Smooth muscle cell (in vitro differentiated cells): ENCODE results near the gene GPR35. TPM values are rescaled to one million over a fixed set of nuclear protein-coding genes. Genes with fewer than 3 reads are reported as not detected.

ENCODE experiments used
- DNase-seq: peaks from one replicate; lab custom pipeline; 2025; ENCODE audit not compliant: unreplicated experiment; lab: John Stamatoyannopoulos, UW
- H2AFZ ChIP-seq: fragments of 200-600 bp; sonication (generic); 2 replicates; pipeline ENCODE4 v1.6.0; 2016; ENCODE audit warnings: antibody characterized with exemption, low read depth, mild to moderate bottlenecking
- H3F3A ChIP-seq: fragments of 200-600 bp; sonication (generic); 2 replicates; pipeline ENCODE4 v1.6.0; 2017; ENCODE audit warnings: antibody characterized with exemption, low read depth
- H3K27ac ChIP-seq: fragments of 200-600 bp; sonication (generic); 2 replicates; pipeline ENCODE4 v1.5.1; 2016; ENCODE audit warnings: low read depth, mild to moderate bottlenecking
- H3K27me3 ChIP-seq: fragments of 200-600 bp; sonication (generic); 2 replicates; pipeline ENCODE4 v1.6.1; 2016; ENCODE audit warnings: low read depth, mild to moderate bottlenecking
- H3K36me3 ChIP-seq: fragments of 200-600 bp; sonication (generic); 2 replicates; pipeline ENCODE4 v1.5.1; 2016; ENCODE audit warnings: low read depth
- H3K4me1 ChIP-seq: fragments of 200-600 bp; sonication (generic); 2 replicates; pipeline ENCODE4 v1.5.1; 2016; ENCODE audit warnings: low read depth
- H3K4me2 ChIP-seq: fragments of 200-600 bp; sonication (generic); 2 replicates; pipeline ENCODE4 v1.6.0; 2016; ENCODE audit warnings: mild to moderate bottlenecking
- H3K4me3 ChIP-seq: fragments of 200-600 bp; sonication (generic); 2 replicates; pipeline ENCODE4 v1.5.1; 2016; ENCODE audit warnings: mild to moderate bottlenecking
- H3K79me2 ChIP-seq: fragments of 200-600 bp; sonication (generic); 2 replicates; pipeline ENCODE4 v1.6.0; 2016; ENCODE audit warnings: low read depth, mild to moderate bottlenecking
- H3K9ac ChIP-seq: fragments of 200-600 bp; sonication (generic); 2 replicates; pipeline ENCODE4 v1.6.0; 2016; ENCODE audit warnings: low read depth
- H3K9me3 ChIP-seq: fragments of 200-600 bp; sonication (generic); replicated peaks from 2 replicates; pipeline ENCODE4 v1.5.1; 2016; ENCODE audit warnings: low read depth
- H4K20me1 ChIP-seq: fragments of 200-600 bp; sonication (generic); 2 replicates; pipeline ENCODE4 v1.6.0; 2016; ENCODE audit warnings: low read depth
- CTCF ChIP-seq: fragments of 200-600 bp; sonication (generic); IDR thresholded peaks from 2 replicates; pipeline ENCODE4 v1.5.1; 2017; ENCODE audit warnings: borderline replicate concordance, mild to moderate bottlenecking, antibody characterized with exemption; ENCODE audit not compliant: insufficient read depth, poor library complexity, severe bottlenecking
- WGBS: methylation state at CpG from one replicate; pipeline ENCODE4 v1.1.7; 2016; ENCODE audit warnings: low lambda C conversion rate; 5-methylcytosine and 5-hydroxymethylcytosine counted together
- polyA plus RNA-seq: library from polyadenylated mRNA; unstranded; fragments of >200 nt; fragmentation: Nextera tagmentation; extraction: Ambion mirVana; gene quantifications from 2 replicates; pipeline ENCODE4 v1.2.1, GENCODE V29; 2016
- total RNA-seq: library from RNA; depleted of rRNA; stranded (reverse); fragments of >200 nt; gene quantifications from 2 replicates; pipeline ENCODE4 v1.2.3, GENCODE V29; 2014

The GPR35 gene
- total and polyA plus RNA-seq, 2 experiments from 2014 or later = 1.3 to 2.1 TPM

- Histone ChIP-seq H3F3A (no peaks in the 10 kb centered on the region), H3K4me3 (no peak overlapping the region), H4K20me1 (no peaks in the 10 kb centered on the region), H2AFZ (no peak overlapping the region), H3K4me1 (no peaks in the 10 kb centered on the region), H3K36me3 (no peaks in the 10 kb centered on the region), H3K9ac (no peak overlapping the region), H3K79me2 (no peaks in the 10 kb centered on the region), H3K4me2 (no peak overlapping the region), H3K27ac (no peak overlapping the region), H3K9me3 (no peaks in the 10 kb centered on the region), H3K27me3 (peaks cover 7% of the 10 kb centered on the region)
- WGBS = 87% methylated on average over 25 of the region's 36 CpGs
- no peak for DNase-seq
- no peak for TF ChIP-seq CTCF
These were observed 17.0 kb downstream of the GPR35 start for GRCh38 chr2:240642061-240642805.

GRCh38 chr2:240642806-240643092, 17.5 kb downstream of the GPR35 start:
- H3K4me2 ChIP-seq = no peak overlapping the region
- 94% methylated on average over 10 of the region's 11 CpGs for WGBS
- H2AFZ ChIP-seq = no peak overlapping the region
- H3K36me3 ChIP-seq = no peaks in the 10 kb centered on the region
- no peak for DNase-seq
- H3K27ac ChIP-seq = no peak overlapping the region
- H3F3A ChIP-seq = no peaks in the 10 kb centered on the region
- H3K9me3 ChIP-seq = no peaks in the 10 kb centered on the region
- no peak for TF ChIP-seq CTCF
- H4K20me1 ChIP-seq = no peaks in the 10 kb centered on the region
- no peaks in the 10 kb centered on the region for H3K79me2 ChIP-seq
- peaks cover 8% of the 10 kb centered on the region for H3K27me3 ChIP-seq
- H3K4me1 ChIP-seq = no peaks in the 10 kb centered on the region
- H3K4me3 ChIP-seq = no peak overlapping the region
- no peak overlapping the region for H3K9ac ChIP-seq

- no peak overlapping the region for H2AFZ ChIP-seq
- H3K4me3 ChIP-seq = no peak overlapping the region
- H3K27me3 ChIP-seq = peaks cover 12% of the 10 kb centered on the region
These were observed 18.0 kb downstream of the GPR35 start for GRCh38 chr2:240643093-240643810.

More at GRCh38 chr2:240643093-240643810, 18.0 kb downstream of the GPR35 start:
- no peak for TF ChIP-seq CTCF
- Histone ChIP-seq H3K9me3 (no peaks in the 10 kb centered on the region), H3K79me2 (no peaks in the 10 kb centered on the region), H3K4me1 (no peaks in the 10 kb centered on the region), H3K4me2 (no peak overlapping the region), H3K9ac (no peak overlapping the region), H3K36me3 (no peaks in the 10 kb centered on the region), H3F3A (no peaks in the 10 kb centered on the region), H3K27ac (no peak overlapping the region), H4K20me1 (no peaks in the 10 kb centered on the region)
- no peak for DNase-seq
- 85% methylated on average over 10 of the region's 13 CpGs for WGBS
